Skeletal muscle cell (primary cell): ENCODE measurements around the gene CNTN2.

ENCODE experiments used
- DNase-seq: peaks from one replicate; pipeline ENCODE4 v3.0.0-alpha.2; 2010; ENCODE audit warnings: low read depth
- H3K4me3 ChIP-seq: 2 replicates; pipeline ENCODE4 v1.5.1; 2011; ENCODE audit warnings: low read depth, mild to moderate bottlenecking, control low read depth, low read length, moderate library complexity

Gene CNTN2

DNA sequence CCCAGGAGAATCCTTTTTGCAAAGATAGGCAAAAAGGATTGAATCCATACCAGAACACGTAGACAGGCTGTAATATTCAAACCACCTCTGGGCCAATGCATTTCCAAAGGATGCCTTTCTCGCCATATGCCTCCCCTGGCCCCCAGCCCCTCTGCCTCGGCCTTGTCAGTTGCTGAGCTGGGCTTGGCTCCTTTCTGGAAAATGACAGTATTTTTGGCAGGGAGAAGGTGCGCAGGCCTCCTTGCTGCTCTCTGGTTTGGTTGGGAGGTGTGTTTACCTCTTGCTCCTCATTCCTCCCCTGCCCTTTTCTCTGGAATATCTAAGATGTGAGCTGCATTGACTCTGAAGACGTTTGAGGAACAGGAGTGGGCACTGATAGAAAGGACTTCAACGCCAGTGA lies 26.0 kb upstream of the CNTN2 start:
- no peak for DNase-seq
- H3K4me3 ChIP-seq = no peak overlapping the region

GRCh38 chr1:205017766-205018165 lies 25.2 kb upstream of the CNTN2 start:
- H3K4me3 ChIP-seq = no peak overlapping the region
- no peak for DNase-seq

- no peak for DNase-seq
- no peak overlapping the region for H3K4me3 ChIP-seq
Measured at GRCh38 chr1:205018381-205018780, 24.6 kb upstream of the CNTN2 start.

GRCh38 chr1:205020466-205020865 lies 22.5 kb upstream of the CNTN2 start:
- no peak for DNase-seq
- H3K4me3 ChIP-seq = no peak overlapping the region

DNA sequence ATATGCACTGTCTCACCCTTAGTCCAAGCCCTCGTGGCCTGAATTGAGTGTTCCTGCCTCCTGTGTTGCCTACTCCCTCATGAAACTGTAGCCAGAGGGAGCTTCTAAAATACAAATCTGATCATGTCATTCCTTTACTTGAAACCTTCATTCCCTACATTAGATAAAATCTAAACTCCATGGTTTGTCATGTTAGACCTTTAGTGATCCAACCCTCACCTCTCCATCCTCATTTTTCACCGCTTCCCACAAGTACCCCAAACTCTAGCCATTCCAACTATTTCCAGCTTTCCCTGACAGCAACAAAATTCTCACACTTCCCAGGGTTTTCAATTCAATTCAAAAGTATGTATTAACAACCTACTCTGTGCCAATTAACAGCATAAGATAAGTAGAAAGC lies 18.3 kb upstream of the CNTN2 start:
- DNase-seq = no peak

DNA sequence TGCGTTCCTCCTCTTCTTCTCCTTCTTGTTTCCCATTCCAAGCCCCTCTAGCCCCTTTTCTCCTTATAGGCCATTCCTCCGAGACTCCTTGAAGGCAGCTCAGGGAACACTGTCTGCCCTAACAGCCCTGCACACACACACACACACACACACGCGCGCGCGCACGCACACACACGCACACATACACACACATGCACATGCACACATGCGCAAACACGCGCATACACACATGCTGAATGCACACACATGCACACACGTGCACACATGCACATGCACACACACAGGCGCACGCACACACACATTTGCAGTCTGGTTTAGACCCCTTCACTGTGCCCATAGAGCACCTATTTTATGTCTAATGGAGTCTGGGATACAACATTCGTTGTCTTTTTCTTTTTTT lies 17.8 kb upstream of the CNTN2 start:
- no peak overlapping the region for H3K4me3 ChIP-seq
- no peak for DNase-seq

More for the DNA sequence above, 18.3 kb upstream of the CNTN2 start:
- H3K4me3 ChIP-seq = no peak overlapping the region

DNA sequence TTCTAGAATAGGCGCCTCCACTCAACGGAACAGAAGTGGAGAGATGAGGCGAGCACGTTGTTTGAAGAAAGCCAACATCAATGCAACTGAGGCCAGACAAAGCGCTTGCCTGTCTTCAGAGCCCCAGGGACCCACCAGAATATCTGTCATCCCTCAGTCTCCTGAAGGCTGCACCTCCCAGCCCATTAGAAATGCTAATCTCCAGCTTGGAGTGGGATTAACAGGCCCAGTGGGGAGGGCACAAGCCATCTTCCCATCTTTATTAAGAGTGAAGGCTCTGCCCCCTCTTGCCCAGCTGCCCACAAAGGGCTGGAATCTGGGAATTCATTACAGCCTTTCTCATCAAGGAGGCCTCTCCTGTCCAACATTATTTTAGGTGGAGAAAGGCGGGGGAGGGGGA lies 16.8 kb upstream of the CNTN2 start:
- DNase-seq = no peak

GRCh38 chr1:205028390-205028789 lies 14.6 kb upstream of the CNTN2 start:
- H3K4me3 ChIP-seq = no peak overlapping the region
- no peak for DNase-seq

More for the DNA sequence above, 16.8 kb upstream of the CNTN2 start:
- H3K4me3 ChIP-seq = no peak overlapping the region

- no peak for DNase-seq
- no peak overlapping the region for H3K4me3 ChIP-seq
Measured at GRCh38 chr1:205028924-205029323, 14.1 kb upstream of the CNTN2 start.

DNA sequence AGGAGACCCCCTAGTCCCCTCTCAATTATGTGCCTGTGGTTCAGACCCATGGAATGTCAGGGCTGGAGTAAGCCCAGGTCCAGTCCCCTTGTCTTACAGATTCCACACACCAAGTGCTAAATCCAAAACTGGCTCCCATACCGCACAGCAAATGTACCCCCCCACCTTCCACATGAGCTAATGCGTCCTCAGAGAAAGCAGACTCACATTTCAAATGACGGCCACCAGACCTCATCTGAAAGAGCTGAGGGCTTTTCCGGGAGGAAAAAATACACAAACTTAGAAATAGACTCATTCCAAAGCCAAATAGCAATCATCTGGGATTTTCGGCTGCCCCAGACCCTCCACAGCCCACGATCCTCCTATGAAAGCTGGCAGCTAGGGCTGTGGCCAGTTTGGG lies 12.8 kb upstream of the CNTN2 start:
- DNase-seq = no peak

GRCh38 chr1:205030896-205031295 lies 12.1 kb upstream of the CNTN2 start:
- H3K4me3 ChIP-seq = no peak overlapping the region
- DNase-seq = no peak

More for the DNA sequence above, 12.8 kb upstream of the CNTN2 start:
- no peak overlapping the region for H3K4me3 ChIP-seq

- H3K4me3 ChIP-seq = no peak overlapping the region
- DNase-seq = no peak
Measured at GRCh38 chr1:205032508-205032907, 10.5 kb upstream of the CNTN2 start.

DNA sequence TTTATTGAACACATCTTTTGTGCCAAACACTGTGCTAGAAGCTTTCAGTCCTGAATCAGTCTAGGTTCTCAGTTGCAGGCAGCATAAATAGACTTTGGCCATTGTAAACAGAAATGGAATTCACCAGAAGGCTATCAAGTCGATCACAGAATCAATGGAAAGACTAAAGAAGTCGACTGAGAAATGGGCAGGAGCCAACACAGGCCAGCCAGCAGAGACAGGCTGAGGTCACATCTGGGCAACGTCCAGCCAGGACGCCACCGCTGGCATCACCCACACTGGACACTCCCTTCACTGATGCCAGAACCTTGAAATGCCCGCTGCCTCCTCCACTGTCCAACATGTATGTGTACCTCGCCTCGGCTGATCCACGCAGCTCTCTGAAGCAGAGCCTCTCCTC lies 5.5 kb upstream of the CNTN2 start:
- H3K4me3 ChIP-seq = no peak overlapping the region
- no peak for DNase-seq

DNA sequence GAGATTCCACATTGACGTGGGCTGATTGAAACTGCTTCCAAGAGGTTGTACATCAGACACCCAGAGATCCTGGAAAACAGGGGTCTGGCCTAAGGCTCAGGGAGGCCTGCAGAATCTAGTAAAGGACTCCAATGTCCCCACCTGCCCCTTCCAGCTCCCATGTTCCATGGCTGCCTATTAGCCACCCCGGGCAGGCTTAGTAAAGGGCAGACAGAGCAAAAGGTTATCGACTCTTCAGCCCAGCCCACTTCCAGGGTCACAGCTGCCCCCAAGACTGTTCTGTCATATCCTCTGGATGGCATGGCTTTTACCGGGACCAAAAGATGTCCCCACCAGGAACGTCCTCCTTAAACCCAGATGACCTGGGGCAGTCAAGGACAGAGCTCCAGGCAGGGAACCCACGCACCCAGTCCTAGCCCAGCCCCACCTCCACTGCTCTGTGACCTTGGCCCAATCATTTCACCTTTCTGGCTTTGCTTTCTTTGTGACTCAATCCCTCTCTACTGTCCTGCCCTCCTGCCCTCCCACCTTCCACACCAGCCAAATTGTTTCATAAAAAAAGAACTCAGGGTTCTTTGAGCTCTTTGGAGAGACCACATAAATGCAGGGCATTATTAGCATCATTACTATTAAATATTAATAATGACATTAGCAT lies 4.8 kb upstream of the CNTN2 start:
- no peak overlapping the region for H3K4me3 ChIP-seq
- DNase-seq = no peak

DNA sequence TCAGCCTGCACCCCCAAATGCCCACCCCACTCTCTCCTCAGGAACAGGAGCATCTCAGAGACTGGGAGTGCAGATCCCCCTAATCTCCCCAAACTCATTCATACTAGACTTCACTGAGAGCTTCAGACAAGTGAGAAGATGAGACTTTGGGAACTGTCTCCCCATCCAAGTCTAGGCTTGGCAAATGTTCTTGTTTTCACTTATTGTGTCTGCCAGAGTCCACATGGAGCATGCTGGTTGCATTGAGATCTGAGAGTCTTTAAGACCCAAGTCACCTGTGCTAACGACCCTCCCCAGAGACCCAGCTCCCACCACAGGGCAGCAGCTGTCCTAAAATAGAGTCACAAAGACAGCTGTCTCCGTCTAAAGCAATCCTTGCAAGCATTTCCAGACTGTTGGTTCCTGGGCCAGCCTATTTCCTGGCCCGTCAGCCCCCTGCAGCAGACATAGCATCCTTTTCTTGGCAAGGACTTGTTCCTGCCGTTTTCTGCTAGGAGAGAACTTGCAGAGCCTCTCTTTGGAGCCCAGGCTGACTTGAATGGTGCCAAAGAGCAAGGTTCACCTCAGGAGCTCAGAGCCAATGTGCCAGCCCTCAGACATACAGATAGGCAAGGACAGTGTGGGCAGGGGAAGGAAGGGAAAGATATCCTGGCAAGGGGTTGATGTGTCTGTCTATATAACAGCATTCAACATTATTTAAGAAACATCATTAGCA lies 1.9 kb upstream of the CNTN2 start:
- H3K4me3 ChIP-seq = no peak overlapping the region
- no peak for DNase-seq

DNA sequence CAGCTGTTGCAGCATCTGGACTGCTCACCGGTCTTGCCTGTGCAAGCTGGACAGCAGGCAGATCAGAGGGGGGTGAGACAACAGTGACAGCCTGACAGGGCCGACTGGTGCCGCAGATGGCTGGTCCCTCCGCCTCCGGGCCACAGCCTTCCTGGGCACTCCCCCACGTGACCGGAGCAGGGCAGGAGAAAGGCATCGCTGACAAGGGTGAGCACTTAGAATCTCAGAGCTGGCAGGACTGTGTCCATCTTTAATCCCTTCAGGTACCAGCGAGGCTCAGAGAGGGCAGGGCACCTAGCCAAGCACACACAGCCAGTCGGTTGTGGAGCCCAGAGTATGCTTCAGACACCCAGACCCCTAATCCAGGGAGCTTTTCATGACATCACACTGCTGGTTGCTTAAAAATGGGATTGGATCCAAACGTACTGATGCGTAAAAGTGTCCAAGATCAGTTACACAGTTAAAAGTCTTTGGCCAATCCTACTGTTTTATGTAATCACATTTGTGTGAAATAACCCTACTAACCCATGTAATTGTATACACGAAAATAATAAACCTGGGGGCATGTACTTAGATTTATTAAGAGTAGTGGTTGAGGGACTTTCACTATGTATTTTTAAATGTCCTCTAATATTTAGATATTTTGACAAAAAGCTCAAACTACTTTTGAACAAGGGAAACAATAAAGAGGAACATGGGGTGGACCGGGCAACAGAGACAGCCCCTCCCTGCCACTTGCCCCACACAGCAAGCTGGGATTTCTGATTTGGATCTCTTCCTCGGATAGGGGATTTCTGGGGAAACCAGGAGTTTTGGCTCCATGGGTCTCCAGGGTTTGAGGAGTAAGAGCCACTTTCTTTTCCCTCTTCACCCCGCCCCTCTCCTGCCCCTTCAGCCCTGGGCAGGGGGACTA lies 758 bp upstream of the CNTN2 start:
- no peak for DNase-seq
- no peak overlapping the region for H3K4me3 ChIP-seq

- H3K4me3 ChIP-seq = no peak overlapping the region
- no peak for DNase-seq
Measured at GRCh38 chr1:205043866-205044265, 854 bp downstream of the CNTN2 start.

GRCh38 chr1:205044741-205045140 lies 1.7 kb downstream of the CNTN2 start:
- no peak overlapping the region for H3K4me3 ChIP-seq
- DNase-seq = no peak

DNA sequence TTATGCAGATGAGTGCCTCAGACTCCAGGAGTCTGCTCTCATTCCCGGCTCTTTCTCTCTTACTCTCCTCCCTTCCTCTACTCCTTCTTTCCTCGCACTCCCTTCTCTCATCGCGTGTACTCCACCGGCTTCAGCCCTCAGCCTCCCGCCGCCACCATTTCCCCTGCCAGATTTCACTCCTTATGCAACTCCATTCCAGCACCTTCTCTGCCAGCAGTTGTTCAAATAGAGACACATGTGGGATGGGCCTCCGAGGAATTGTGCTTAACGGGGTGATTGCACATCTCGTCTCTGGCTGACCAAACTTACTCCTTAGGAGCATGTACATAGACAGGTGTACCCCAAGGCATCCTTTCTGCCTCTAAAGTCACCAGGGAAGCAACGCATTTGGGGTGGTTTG lies 2.1 kb downstream of the CNTN2 start:
- DNase-seq = no peak
- no peak overlapping the region for H3K4me3 ChIP-seq

GRCh38 chr1:205046870-205047269 lies 3.9 kb downstream of the CNTN2 start:
- DNase-seq = no peak
- H3K4me3 ChIP-seq = no peak overlapping the region
